NT2/D1 (cell line): ENCODE results near the gene POLR2C.
A peak's percentile ranks its signal among the peaks of the same experiment; 100 is the strongest.

ENCODE experiments used
- DNase-seq: peaks from one replicate; pipeline ENCODE4 v3.0.0-alpha.2; 2011; ENCODE audit warnings: low read depth, low spot score
- H3K27me3 ChIP-seq: 2 replicates; pipeline ENCODE4 v1.6.0; 2011; ENCODE audit warnings: mild to moderate bottlenecking; ENCODE audit not compliant: insufficient read length, insufficient read depth
- H3K36me3 ChIP-seq: 2 replicates; pipeline ENCODE4 v1.6.1; 2011; ENCODE audit warnings: mild to moderate bottlenecking, low read length, mixed read lengths; ENCODE audit not compliant: insufficient read depth, insufficient read length
- H3K4me1 ChIP-seq: 2 replicates; pipeline ENCODE4 v1.5.1; 2011; ENCODE audit not compliant: insufficient read depth, insufficient read length
- H3K4me3 ChIP-seq: 2 replicates; pipeline ENCODE4 v1.5.1; 2011; ENCODE audit warnings: low read depth; ENCODE audit not compliant: insufficient read length
- H3K9ac ChIP-seq: 2 replicates; pipeline ENCODE4 v1.6.0; 2011; ENCODE audit warnings: low read depth; ENCODE audit not compliant: insufficient read length
- H3K9me3 ChIP-seq: 2 replicates; pipeline ENCODE4 v1.5.1; 2011; ENCODE audit warnings: mild to moderate bottlenecking, low read length; ENCODE audit not compliant: insufficient read depth
- SUZ12 ChIP-seq: IDR thresholded peaks from 2 replicates; pipeline ENCODE4 v1.6.1; 2011; ENCODE audit not compliant: insufficient read length, insufficient read depth; ENCODE audit errors: extremely low read depth
- YY1 ChIP-seq: IDR thresholded peaks from 2 replicates; pipeline ENCODE4 v1.6.1; 2011; ENCODE audit not compliant: insufficient read length, insufficient read depth
- ZNF274 ChIP-seq: IDR thresholded peaks from 2 replicates; pipeline ENCODE4 v1.6.1; 2011; ENCODE audit warnings: mild to moderate bottlenecking, low read depth, low read length

Gene POLR2C

DNA sequence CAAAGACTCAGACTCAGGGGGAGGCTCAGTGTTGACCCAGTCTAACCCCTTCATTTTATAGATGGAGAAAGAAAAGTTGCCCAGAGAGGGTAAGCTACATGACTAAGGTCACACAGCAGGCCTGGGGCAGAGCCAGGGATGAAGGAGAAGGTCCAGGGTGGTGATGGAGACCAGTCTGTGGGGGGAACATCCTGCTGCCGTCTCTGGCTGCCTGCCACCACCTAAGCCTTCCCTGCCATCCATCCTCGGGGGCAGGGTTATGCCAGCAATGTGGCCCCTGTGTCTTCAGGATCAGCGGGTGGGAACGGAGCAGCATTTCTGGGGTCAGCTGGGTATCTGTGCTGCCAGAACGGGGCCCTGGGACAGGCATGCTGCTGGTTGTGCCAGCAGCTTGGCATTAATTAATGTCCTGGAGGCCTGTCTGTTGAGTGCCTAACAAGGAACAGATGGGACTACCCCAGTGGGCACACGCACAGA, 18.3 kb downstream of the POLR2C start:
- Histone ChIP-seq H3K9ac (no peak overlapping the region), H3K36me3 (peaks cover 6% of the 10 kb centered on the region), H3K27me3 (peaks cover 16% of the 10 kb centered on the region), H3K9me3 (no peaks in the 10 kb centered on the region), H3K4me1 (peaks cover 38% of the 10 kb centered on the region), H3K4me3 (no peak overlapping the region)
- DNase-seq: no peak
- no peak for TF ChIP-seq SUZ12
- TF ChIP-seq YY1: no peak
- TF ChIP-seq ZNF274: no peak

DNA sequence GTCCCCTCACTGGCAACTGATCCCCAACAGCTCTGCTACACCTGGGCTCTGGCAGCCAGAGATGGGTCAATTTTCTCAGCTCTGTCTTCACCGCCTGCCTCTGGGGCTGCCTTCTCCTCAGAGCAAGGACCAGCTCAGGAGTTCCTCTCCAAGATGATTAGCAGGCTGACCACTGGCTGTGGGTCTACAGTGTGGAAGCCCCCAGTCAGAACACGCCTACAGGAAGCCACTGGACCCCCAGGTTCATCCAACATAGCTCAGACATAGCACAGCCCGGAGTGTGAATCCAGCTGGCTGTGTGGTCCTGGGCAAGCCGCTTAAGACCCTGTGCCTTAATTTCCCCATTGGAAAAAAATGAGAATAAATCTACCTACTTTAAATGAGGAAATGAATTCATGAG, 18.9 kb downstream of the POLR2C start:
- H3K9ac ChIP-seq: no peak overlapping the region
- no peak overlapping the region for H3K4me3 ChIP-seq
- peaks cover 19% of the 10 kb centered on the region for H3K27me3 ChIP-seq
- TF ChIP-seq SUZ12: no peak
- no peak for TF ChIP-seq ZNF274
- TF ChIP-seq YY1: no peak
- H3K4me1 ChIP-seq: peaks cover 33% of the 10 kb centered on the region
- H3K36me3 ChIP-seq: peaks cover 6% of the 10 kb centered on the region
- H3K9me3 ChIP-seq: no peaks in the 10 kb centered on the region
- DNase-seq: no peak

DNA sequence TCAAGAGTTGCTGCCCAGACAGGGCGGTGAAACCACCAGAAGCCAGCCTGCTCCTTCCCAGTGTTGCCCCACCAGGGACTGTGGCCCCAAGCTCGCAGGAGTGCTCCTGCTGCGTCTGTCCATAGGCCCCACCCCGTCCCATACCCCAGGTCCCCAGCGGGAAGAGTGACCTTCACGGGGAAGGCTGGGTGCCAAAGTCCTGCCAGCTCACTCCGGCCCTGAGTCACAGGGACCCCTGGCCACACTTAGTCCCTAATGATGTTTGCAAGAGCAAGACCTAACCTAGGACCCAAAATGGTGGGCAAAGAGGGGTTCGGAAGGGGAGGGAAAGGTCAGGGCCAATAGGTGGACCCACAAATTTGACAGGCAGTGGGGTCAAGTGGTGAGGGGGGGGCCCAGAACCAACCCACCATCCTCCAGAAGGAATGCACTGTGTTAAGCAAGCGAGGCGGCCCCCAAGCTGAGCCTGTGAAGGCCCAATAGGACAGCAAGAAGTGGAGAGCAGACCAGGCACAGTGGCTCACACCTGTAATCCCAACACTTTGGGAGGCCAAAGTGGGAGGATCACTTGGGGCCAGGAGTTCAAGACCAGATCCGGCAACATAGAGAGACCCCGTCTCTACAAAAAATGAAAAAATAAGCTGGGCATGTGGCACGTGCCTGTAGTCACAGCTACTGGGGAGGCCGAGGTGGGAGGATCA, 20.5 kb downstream of the POLR2C start:
- H3K4me1 ChIP-seq: peaks cover 32% of the 10 kb centered on the region
- no peak overlapping the region for H3K4me3 ChIP-seq
- peaks cover 19% of the 10 kb centered on the region for H3K27me3 ChIP-seq
- H3K36me3 ChIP-seq: no peaks in the 10 kb centered on the region
- H3K9ac ChIP-seq: no peak overlapping the region
- H3K9me3 ChIP-seq: no peaks in the 10 kb centered on the region
- DNase-seq: no peak
- TF ChIP-seq YY1 (no peak), SUZ12 (no peak), ZNF274 (no peak)

DNA sequence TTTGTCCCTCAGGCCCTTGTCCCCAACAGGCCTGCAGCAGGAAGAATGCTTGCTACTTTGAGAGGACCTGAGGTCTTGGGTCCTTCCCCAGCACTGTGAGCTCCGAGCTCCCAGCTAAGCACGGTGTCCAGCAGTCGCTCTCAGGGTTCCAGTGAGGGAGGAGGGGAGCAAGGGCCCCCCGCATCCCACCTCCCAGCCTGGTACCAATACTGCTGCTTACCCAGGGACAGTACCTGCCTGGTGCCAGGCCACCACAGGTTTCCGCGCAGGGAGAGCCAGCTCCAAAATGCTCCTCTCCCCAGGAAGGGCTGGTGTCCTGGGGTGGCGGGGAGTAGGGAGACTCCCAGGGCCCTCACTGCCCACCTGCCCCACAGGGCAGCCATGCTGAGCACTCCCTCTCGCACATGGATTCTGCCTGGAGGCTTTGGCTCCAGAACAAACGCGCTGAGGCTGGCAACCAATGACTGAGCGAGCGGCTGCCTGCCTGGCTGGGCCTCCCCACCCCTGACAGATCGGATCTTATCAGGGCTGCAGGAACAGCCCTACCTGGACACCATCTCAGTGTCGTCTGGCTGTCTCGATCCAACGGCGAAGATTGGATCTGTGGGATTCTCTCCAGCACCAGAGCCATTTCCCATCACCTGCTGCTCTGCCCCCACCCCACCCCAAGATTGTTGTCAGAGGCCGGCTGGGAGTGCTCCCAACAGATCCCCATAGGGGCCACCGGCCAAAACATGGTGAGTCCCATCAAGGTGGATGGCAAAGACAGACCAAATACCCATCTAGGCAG, 21.4 kb downstream of the POLR2C start:
- TF ChIP-seq YY1 (no peak), SUZ12 (no peak), ZNF274 (no peak)

DNA sequence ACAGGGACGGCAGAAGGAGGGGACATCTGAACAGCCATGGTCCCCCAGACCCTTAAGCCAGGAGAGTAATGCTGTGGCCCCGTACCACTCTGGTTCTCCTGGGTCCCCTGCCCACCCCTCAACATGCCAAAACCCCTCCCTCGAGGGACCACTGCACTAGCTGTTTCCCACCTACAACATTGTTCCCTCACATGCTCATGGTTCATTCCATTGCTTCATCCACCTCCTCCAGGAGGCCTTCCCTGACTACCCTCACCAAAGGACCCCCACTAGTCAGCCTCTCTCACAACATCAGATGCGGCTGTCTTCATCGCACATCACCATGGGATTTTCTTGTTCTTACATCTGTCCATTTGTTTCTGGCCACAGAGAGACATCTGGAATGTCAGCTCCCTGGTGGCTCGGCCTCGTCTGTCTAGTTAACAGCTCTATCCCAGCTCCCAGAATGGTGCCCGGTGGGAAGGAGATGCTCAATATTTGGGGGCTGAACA, 22.1 kb downstream of the POLR2C start:
- no peak overlapping the region for H3K9ac ChIP-seq
- H3K27me3 ChIP-seq: peaks cover 19% of the 10 kb centered on the region
- H3K4me3 ChIP-seq: no peak overlapping the region
- no peak for DNase-seq
- TF ChIP-seq SUZ12 (no peak), ZNF274 (no peak), YY1 (no peak)
- H3K36me3 ChIP-seq: no peaks in the 10 kb centered on the region
- H3K4me1 ChIP-seq: peaks cover 22% of the 10 kb centered on the region
- peaks cover 8% of the 10 kb centered on the region; the same call in 1 of the 2 replicates for H3K9me3 ChIP-seq

More for the DNA sequence above, 21.4 kb downstream of the POLR2C start:
- Histone ChIP-seq H3K4me1 (peaks cover 27% of the 10 kb centered on the region), H3K36me3 (no peaks in the 10 kb centered on the region), H3K9ac (no peak overlapping the region), H3K9me3 (0 out of 2 replicates have a peak, but pooled peaks cover 2% of the 10 kb centered on the region), H3K4me3 (no peak overlapping the region), H3K27me3 (peaks cover 19% of the 10 kb centered on the region)
- no peak for DNase-seq

DNA sequence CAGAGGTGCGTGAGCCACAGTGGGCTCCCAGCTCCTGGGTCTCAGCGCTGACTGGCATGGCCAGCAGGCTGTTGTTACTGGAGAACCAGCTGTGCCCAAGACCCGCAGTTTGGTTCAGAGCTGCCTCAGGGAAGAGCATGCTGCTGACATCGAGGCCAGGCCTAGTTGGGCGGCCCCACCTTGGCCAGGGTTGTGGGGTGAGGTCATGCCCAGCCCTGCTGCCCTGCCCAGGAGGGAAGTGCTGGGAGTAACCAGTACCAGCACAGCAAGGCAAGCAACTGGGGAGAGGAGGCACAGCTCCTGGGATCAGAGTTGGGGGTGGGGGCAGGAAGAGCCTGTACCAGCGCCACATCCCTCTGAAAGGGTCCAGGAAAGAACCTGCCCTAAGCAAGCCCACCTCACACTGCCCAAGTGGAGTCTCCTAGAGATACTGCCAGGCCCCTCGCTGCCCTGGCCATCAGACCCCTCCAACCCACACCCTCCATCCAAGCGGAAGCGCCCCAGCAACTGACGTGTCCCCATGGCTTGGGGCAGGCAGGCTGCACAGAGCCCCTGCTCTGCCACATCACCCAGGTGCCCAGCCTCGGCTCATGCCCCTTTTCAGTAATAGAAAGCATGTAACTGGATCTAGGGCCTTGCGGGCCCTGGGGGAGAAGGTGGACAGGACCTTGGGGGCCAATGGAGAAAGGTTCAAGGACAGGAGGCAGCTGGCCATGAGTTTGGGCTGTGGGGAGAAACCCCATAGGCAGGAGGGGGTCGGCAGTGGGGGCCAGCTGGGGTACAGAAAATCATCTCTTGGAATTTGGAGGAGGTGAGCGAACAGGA, 22.8 kb downstream of the POLR2C start:
- Histone ChIP-seq H3K36me3 (no peaks in the 10 kb centered on the region), H3K27me3 (peaks cover 19% of the 10 kb centered on the region), H3K9me3 (peaks cover 9% of the 10 kb centered on the region; the same call in 1 of the 2 replicates), H3K4me3 (peak overlapping the region; percentile 89), H3K4me1 (peaks cover 22% of the 10 kb centered on the region), H3K9ac (peak overlapping the region; percentile 86)
- TF ChIP-seq YY1 (no peak), ZNF274 (no peak)
- no peak for DNase-seq
